Measurements from ENCODE around the gene SH2D3A. TPM values are rescaled to one million over a fixed set of nuclear protein-coding genes. Genes with fewer than 3 reads are reported as not detected.

The SH2D3A gene
- total RNA-seq, 1 donor from 2014 or later, result not detected

- peak; percentile 80 for DNase-seq (ENCODE audit: low read depth)
These were observed 29.1 kb downstream of the SH2D3A start for GRCh38 chr19:6737873-6738786.

- peak; percentile 100 for DNase-seq (ENCODE audit: low read depth)
These were observed 29.9 kb downstream of the SH2D3A start, which contains the start of gene GPR108 for GRCh38 chr19:6737284-6737872. TSS of gene GPR108 (minus strand) at chr19:6737580. CDS start at chr19:6737576, 4 bp downstream.

GRCh38 chr19:6736917-6737283 lies 30.3 kb downstream of the SH2D3A start:
- DNase-seq (ENCODE audit: low read depth), result no peak

- DNase-seq (ENCODE audit: low read depth), result peak; percentile 81
These were observed 30.9 kb downstream of the SH2D3A start for GRCh38 chr19:6736169-6736916.

GRCh38 chr19:6735181-6735911 lies 31.9 kb downstream of the SH2D3A start:
- DNase-seq (ENCODE audit: low read depth), result no peak

GRCh38 chr19:6734096-6734696 lies 33.0 kb downstream of the SH2D3A start:
- no peak for DNase-seq (ENCODE audit: low read depth)

- DNase-seq (ENCODE audit: low read depth), result no peak
These were observed 33.7 kb downstream of the SH2D3A start for GRCh38 chr19:6733338-6734095.

- DNase-seq (ENCODE audit: low read depth), result no peak
These were observed 34.4 kb downstream of the SH2D3A start for GRCh38 chr19:6732803-6733337.

- DNase-seq (ENCODE audit: low read depth), result no peak
These were observed 35.4 kb downstream of the SH2D3A start for GRCh38 chr19:6731822-6732221.

GRCh38 chr19:6730941-6731670 lies 36.1 kb downstream of the SH2D3A start:
- DNase-seq (ENCODE audit: low read depth), result no peak

GRCh38 chr19:6730153-6730804 lies 37.0 kb downstream of the SH2D3A start:
- DNase-seq (ENCODE audit: low read depth), result no peak

- DNase-seq (ENCODE audit: low read depth), result no peak
These were observed 37.6 kb downstream of the SH2D3A start for GRCh38 chr19:6729573-6730152.

- DNase-seq (ENCODE audit: low read depth), result no peak
These were observed 38.9 kb downstream of the SH2D3A start for GRCh38 chr19:6728346-6728745.

- no peak for DNase-seq (ENCODE audit: low read depth)
These were observed 41.6 kb downstream of the SH2D3A start for GRCh38 chr19:6725513-6726231.

GRCh38 chr19:6724631-6725492 lies 42.4 kb downstream of the SH2D3A start:
- DNase-seq (ENCODE audit: low read depth), result no peak

- DNase-seq (ENCODE audit: low read depth), result no peak
These were observed 43.5 kb downstream of the SH2D3A start for GRCh38 chr19:6723738-6724137.

All from myocyte (in vitro differentiated cells).